AG04450 (cell line): Measurements from ENCODE around the gene XIST. TPM values are rescaled to one million over a fixed set of nuclear protein-coding genes. Genes with fewer than 3 reads are reported as not detected.

Experiments used
- CTCF ChIA-PET: fragments of 300-600, 350-600 bp; formaldehyde crosslinking; extraction: SDS; loops from one replicate; lab custom pipeline; 2022; ENCODE audit warnings: antibody characterized with exemption, inconsistent platforms; lab: Charles Lee
- POLR2A ChIA-PET: fragments of 350-600 bp; formaldehyde crosslinking; extraction: SDS; loops from one replicate; lab custom pipeline; 2021; ENCODE audit warnings: antibody characterized with exemption, inconsistent platforms; lab: Yijun Ruan, JAX
- DNase-seq: peaks from one replicate; pipeline ENCODE4 v3.0.0-alpha.2; 2011; ENCODE audit warnings: low read depth, low spot score
- H3K27ac ChIP-seq: one replicate; pipeline ENCODE4 v1.5.1; 2012; ENCODE audit warnings: low read depth, low read length, control low read depth
- H3K27me3 ChIP-seq: one replicate; pipeline ENCODE4 v1.6.0; 2012; ENCODE audit warnings: low read length; ENCODE audit not compliant: control insufficient read depth, insufficient read depth
- H3K4me3 ChIP-seq: 2 replicates; pipeline ENCODE4 v1.5.1; 2011; ENCODE audit warnings: mild to moderate bottlenecking, low read depth, low read length, control low read depth
- H3K9me3 ChIP-seq: 2 replicates; pipeline ENCODE4 v1.5.1; 2012; ENCODE audit warnings: low read length; ENCODE audit not compliant: control insufficient read depth, insufficient read depth
- CTCF ChIP-seq: IDR thresholded peaks from 2 replicates; pipeline ENCODE4 v1.5.1; 2011; ENCODE audit warnings: low read depth, low read length, control low read depth, inconsistent platforms
- polyA plus RNA-seq: library from polyadenylated mRNA; depleted of rRNA; stranded (reverse); fragments of >200 nt; gene quantifications from 2 replicates; pipeline ENCODE4 v1.2.3, GENCODE V29; 2011

Gene XIST
- polyA plus RNA-seq, 1 experiment = 0.07 TPM

GRCh38 chrX:73840120-73840924 is 12.2 kb downstream of the XIST start:
- TF ChIP-seq CTCF = no peak
- Histone ChIP-seq H3K27me3 (peaks cover 3% of the 10 kb centered on the region), H3K27ac (no peak overlapping the region), H3K9me3 (no peaks in the 10 kb centered on the region), H3K4me3 (no peak overlapping the region)
- DNase-seq = no peak
- CTCF ChIA-PET = no interaction called here
- POLR2A ChIA-PET = no interaction called here

- H3K4me3 ChIP-seq = no peak overlapping the region
- TF ChIP-seq CTCF = no peak
- ChIA-PET CTCF (interaction anchor here (1.7 kb wide), 1 partner anchor 177 kb away, joined by 3 read pairs; no protein-coding TSS in a partner anchor), POLR2A (no interaction called here)
- H3K27ac ChIP-seq = no peak overlapping the region
- no peak for DNase-seq
- H3K27me3 ChIP-seq = peaks cover 3% of the 10 kb centered on the region
- no peaks in the 10 kb centered on the region for H3K9me3 ChIP-seq
Measured at GRCh38 chrX:73839152-73839551, 13.4 kb downstream of the XIST start.

- no peak overlapping the region for H3K27ac ChIP-seq
- TF ChIP-seq CTCF = no peak
- no peaks in the 10 kb centered on the region for H3K9me3 ChIP-seq
- no peak for DNase-seq
- H3K4me3 ChIP-seq = no peak overlapping the region
- ChIA-PET POLR2A (no interaction called here), CTCF (interaction anchor here (1.7 kb wide), 1 partner anchor 178 kb away, joined by 3 read pairs; no protein-coding TSS in a partner anchor)
- peaks cover 3% of the 10 kb centered on the region for H3K27me3 ChIP-seq
Measured at GRCh38 chrX:73838123-73838522, 14.4 kb downstream of the XIST start.

- ChIA-PET POLR2A (no interaction called here), CTCF (no interaction called here)
- no peak for DNase-seq
- no peak for TF ChIP-seq CTCF
- Histone ChIP-seq H3K9me3 (no peaks in the 10 kb centered on the region), H3K27me3 (peaks cover 3% of the 10 kb centered on the region), H3K27ac (no peak overlapping the region), H3K4me3 (no peak overlapping the region)
Measured at GRCh38 chrX:73836956-73837477, 15.5 kb downstream of the XIST start.

GRCh38 chrX:73834219-73834618 is 18.3 kb downstream of the XIST start:
- no peak for TF ChIP-seq CTCF
- Histone ChIP-seq H3K4me3 (no peak overlapping the region), H3K27ac (no peak overlapping the region), H3K27me3 (peaks cover 3% of the 10 kb centered on the region), H3K9me3 (no peaks in the 10 kb centered on the region)
- DNase-seq = no peak
- ChIA-PET POLR2A (no interaction called here), CTCF (no interaction called here)
